Stomach smooth muscle (tissue), 2 donors: ENCODE data around the gene PLA2R1.

Experiments
- H3K27ac ChIP-seq: one replicate; pipeline ENCODE4 v1.7.0; 2013; ENCODE audit warnings: mild to moderate bottlenecking, low read length, inconsistent platforms
- H3K27me3 ChIP-seq, 2 donors: one replicate each; pipeline ENCODE4 v1.7.0; 2013; ENCODE audit warnings: low read length in 2 of 2; ENCODE audit not compliant: insufficient read depth in 2 of 2, control insufficient read depth in 1 of 2
- H3K36me3 ChIP-seq, 2 donors: one replicate each; pipeline ENCODE4 v1.7.0; 2013; ENCODE audit warnings: low read length in 2 of 2; ENCODE audit not compliant: control insufficient read depth in 2 of 2, insufficient read depth in 2 of 2
- H3K4me1 ChIP-seq: one replicate; pipeline ENCODE4 v1.7.0; 2013; ENCODE audit warnings: low read length; ENCODE audit not compliant: control insufficient read depth, insufficient read depth
- H3K4me3 ChIP-seq, 2 donors: one replicate each; pipeline ENCODE4 v1.7.0; 2013; ENCODE audit warnings: low read length in 2 of 2
- H3K9ac ChIP-seq, 2 donors: one replicate each; pipeline ENCODE4 v1.7.0; 2013; ENCODE audit warnings: low read length in 2 of 2, mild to moderate bottlenecking in 1 of 2
- H3K9me3 ChIP-seq, 2 donors: one replicate each; pipeline ENCODE4 v1.7.0; 2013; ENCODE audit warnings: low read length in 2 of 2; ENCODE audit not compliant: control insufficient read depth in 2 of 2
- donor health status: healthy.
- donor health status: Pancreatic carcinoma.

Gene PLA2R1

DNA sequence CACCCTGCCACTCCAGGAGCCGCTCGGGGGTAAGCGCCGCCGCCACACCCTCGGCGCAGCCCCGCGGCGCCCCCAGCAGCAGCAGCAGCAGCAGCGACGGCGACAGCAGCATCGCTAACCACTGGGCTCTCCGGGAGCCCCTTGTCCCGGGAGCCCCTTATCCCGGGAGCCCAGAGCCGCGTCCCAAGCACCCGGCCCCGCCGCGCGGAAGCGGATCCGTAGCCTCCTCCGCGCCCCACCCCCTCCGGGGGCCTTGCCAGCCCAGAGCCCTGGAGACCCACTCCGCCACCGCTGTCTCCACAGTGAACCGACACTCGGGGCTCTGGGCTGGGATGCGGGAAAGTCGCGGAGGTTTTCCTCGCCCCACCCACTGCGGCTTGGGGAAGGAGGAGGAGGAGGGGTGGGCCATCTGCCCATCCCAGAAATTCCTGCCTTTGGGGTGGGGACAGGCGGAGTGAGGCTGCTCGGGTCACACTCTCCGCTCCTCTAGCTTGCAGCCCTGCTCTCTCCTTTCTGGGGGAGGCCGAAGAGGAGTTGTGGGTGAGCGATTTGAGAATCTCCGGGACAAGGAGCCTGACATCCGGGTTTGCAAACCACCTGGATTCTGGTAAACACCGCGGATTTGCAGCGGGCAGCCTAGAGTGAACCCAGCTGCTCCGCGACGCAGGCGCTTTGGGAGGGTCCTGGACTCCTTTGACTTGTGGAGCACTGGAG is at the start of gene PLA2R1:
Gene PLA2R1, minus strand, starts transcription at position 324 of the 714 bp plus-strand sequence. Its CDS starts 212 bp downstream, at position 112.
- Histone ChIP-seq H3K4me1 (peaks cover 8% of the 10 kb centered on the region), H3K4me3 (peak within 1 kb of the TSS; percentile 47 to 84), H3K9me3 (no peaks in the 10 kb centered on the region), H3K36me3 (no peaks in the 10 kb centered on the region), H3K9ac (peak within 1 kb of the TSS; percentile 55 to 63), H3K27me3 (no peaks in the 10 kb centered on the region), H3K27ac (no peak within 1 kb of the TSS)

GRCh38 chr2:160110674-160111239 is 48.3 kb upstream of the PLA2R1 start:
- Histone ChIP-seq H3K27ac (no peak overlapping the region), H3K36me3 (no peaks in the 10 kb centered on the region), H3K9me3 (no peaks in the 10 kb centered on the region), H3K4me1 (no peaks in the 10 kb centered on the region), H3K27me3 (no peaks in the 10 kb centered on the region), H3K4me3 (no peak overlapping the region), H3K9ac (no peak overlapping the region)

DNA sequence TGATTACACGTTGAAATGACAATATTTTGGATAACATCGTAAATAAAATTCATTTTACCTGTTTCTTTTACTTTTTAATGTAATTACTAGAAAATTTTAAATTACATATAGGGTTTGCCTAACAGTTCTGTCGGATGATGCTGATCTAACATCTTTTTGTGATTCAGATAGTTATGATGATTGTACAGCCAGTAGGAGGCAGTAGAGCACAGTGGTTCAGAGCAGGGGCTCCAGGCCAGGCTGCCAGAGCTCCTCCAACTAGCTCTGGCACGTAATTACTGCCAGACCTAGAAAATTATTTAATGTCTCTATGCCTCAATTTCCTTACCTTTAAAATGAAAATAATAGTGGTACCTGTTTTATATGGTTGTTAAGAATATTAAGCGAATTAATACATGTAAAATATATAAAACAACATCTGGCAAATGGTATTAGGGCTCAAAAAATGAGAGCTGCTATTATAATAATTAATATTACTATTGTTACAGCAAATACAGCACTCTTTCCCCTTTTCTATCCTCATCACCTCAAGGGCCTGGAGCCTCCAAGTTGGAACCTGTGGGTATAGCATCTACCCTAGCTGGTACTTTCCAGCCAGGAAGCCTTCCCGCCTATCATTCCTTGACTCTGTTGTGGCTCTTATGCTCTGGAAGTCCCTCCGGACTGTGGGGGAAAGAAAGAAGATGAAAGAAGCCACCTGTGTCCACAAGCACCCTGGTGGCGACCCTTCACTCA is 47.7 kb upstream of the PLA2R1 start:
- Histone ChIP-seq H3K9me3 (no peaks in the 10 kb centered on the region), H3K27me3 (no peaks in the 10 kb centered on the region), H3K27ac (no peak overlapping the region), H3K36me3 (no peaks in the 10 kb centered on the region), H3K4me3 (no peak overlapping the region), H3K9ac (no peak overlapping the region), H3K4me1 (no peaks in the 10 kb centered on the region)

- no peaks in the 10 kb centered on the region for H3K4me1 ChIP-seq
- no peak overlapping the region for H3K4me3 ChIP-seq
- H3K27me3 ChIP-seq, result no peaks in the 10 kb centered on the region
- no peaks in the 10 kb centered on the region for H3K36me3 ChIP-seq
- no peak overlapping the region for H3K27ac ChIP-seq
- H3K9ac ChIP-seq, result no peak overlapping the region
- H3K9me3 ChIP-seq, result no peaks in the 10 kb centered on the region
Measured at GRCh38 chr2:160109243-160109642, 46.8 kb upstream of the PLA2R1 start.

DNA sequence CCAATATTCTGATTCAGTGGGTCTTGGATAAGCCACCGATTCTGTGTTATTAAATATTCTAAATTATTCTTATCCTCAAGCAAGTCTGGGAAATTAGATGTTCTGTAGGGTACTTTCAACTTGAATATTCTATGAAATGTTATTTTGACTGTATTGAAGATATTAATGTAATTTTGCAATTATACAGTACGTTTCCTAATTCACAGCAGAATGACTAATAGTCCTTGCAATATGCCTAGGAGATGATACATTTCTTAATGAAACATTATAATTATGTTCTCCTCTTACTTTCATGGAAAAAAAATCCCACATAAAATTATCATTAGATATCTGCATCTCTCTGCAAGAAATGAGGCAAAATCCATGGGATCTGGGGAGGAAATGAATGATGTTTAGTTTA is 46.2 kb upstream of the PLA2R1 start:
- Histone ChIP-seq H3K9me3 (no peaks in the 10 kb centered on the region), H3K4me1 (no peaks in the 10 kb centered on the region), H3K4me3 (no peak overlapping the region), H3K27me3 (no peaks in the 10 kb centered on the region), H3K27ac (no peak overlapping the region), H3K36me3 (no peaks in the 10 kb centered on the region), H3K9ac (no peak overlapping the region)

DNA sequence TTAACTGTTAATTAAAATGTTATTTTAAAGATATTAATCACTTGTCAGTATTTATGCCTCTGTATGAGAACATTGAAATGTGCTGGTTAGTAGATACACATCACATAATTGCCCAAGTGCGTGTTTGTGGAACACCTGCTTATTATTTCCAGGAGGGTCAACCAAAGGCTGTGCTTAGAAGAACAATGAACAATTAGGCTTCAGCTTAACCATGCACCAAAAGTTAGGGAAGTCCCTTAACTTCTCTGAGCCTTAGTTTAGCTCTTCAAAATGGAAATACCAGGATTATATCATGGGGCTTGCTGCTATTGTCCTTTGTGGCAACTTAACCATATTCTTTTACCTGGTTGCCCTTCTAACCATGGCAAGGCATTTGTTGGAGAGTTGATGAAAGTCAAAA is 43.0 kb upstream of the PLA2R1 start:
- H3K4me1 ChIP-seq, result no peaks in the 10 kb centered on the region
- no peak overlapping the region for H3K4me3 ChIP-seq
- H3K27me3 ChIP-seq, result no peaks in the 10 kb centered on the region
- H3K27ac ChIP-seq, result no peak overlapping the region
- no peaks in the 10 kb centered on the region for H3K36me3 ChIP-seq
- no peak overlapping the region for H3K9ac ChIP-seq
- no peaks in the 10 kb centered on the region for H3K9me3 ChIP-seq

DNA sequence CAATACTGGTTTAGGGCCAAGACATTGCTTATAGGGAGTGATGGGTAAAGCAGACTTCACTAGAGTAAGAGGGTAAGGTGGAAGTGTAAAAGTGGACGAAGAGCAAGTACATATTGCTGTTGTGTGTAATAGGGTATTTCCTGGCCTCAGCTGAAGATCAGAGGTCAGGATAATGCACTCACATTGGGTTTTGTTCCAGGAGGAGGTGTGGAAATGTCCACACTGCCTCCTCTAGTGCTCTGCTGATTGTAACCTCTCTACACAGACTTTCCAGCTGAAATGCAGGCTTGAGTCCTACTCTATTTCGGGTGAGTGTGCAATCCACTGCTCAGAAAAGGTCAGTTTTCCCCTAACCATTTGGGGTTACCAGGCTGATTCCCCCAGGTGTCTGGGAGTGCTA is 41.7 kb upstream of the PLA2R1 start:
- Histone ChIP-seq H3K4me3 (no peak overlapping the region), H3K4me1 (no peaks in the 10 kb centered on the region), H3K27ac (no peak overlapping the region), H3K27me3 (no peaks in the 10 kb centered on the region), H3K9ac (no peak overlapping the region), H3K9me3 (no peaks in the 10 kb centered on the region), H3K36me3 (no peaks in the 10 kb centered on the region)

GRCh38 chr2:160097326-160097725 is 34.9 kb upstream of the PLA2R1 start:
- Histone ChIP-seq H3K36me3 (no peaks in the 10 kb centered on the region), H3K9me3 (peaks cover 5 to 13% of the 10 kb centered on the region in 2 donors), H3K4me3 (no peak overlapping the region), H3K4me1 (no peaks in the 10 kb centered on the region), H3K27ac (no peak overlapping the region), H3K9ac (no peak overlapping the region), H3K27me3 (no peaks in the 10 kb centered on the region)

- Histone ChIP-seq H3K36me3 (no peaks in the 10 kb centered on the region), H3K27ac (no peak overlapping the region), H3K4me3 (no peak overlapping the region), H3K4me1 (no peaks in the 10 kb centered on the region), H3K27me3 (no peaks in the 10 kb centered on the region), H3K9me3 (peaks cover 5 to 14% of the 10 kb centered on the region in 2 donors), H3K9ac (no peak overlapping the region)
Measured at GRCh38 chr2:160096409-160096808, 34.0 kb upstream of the PLA2R1 start.

DNA sequence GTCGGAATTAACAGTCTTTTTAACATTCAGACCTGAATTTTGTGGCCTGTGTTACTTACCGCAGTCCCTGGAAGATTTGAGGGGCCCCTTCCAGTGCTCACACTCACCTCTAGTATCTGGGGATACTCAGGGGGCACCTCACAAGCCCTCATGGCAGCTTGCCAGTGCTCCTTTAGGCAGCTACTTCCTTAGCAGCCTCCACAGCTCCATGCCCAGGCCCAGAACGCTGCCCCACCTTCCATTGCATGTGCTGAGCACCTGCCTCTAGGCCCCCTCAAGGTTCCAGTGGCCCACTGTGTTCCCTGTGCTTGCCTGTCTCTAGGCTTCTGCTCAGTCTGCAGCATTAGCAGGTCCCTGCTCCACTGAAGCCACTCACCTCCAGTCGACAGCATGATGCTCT is 30.0 kb upstream of the PLA2R1 start:
- H3K27ac ChIP-seq, result no peak overlapping the region
- no peaks in the 10 kb centered on the region for H3K4me1 ChIP-seq
- peaks cover 26 to 34% of the 10 kb centered on the region in 2 donors for H3K9me3 ChIP-seq
- no peaks in the 10 kb centered on the region for H3K27me3 ChIP-seq
- H3K9ac ChIP-seq, result no peak overlapping the region
- H3K4me3 ChIP-seq, result no peak overlapping the region
- no peaks in the 10 kb centered on the region for H3K36me3 ChIP-seq

DNA sequence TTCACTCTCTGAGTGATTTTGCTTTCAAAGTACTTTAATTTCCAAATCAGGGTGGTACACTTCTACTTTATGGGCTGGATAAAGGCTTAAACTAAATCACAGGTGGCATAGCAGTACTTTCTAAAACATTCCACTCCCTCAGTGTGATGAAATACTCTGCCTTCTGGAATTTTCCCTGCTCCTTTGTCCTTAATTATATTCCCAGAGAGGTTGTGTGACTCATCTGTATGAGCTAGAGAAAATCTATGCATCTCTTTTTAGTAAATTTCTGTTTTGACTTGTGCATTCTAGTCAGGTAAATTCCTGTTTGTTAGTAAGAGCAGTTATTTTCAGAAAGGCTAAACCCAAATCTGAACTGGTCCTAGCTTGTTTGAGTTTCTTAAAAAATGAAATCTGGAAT is 29.0 kb upstream of the PLA2R1 start:
- Histone ChIP-seq H3K27ac (no peak overlapping the region), H3K4me1 (no peaks in the 10 kb centered on the region), H3K4me3 (no peak overlapping the region), H3K9me3 (peaks cover 31 to 39% of the 10 kb centered on the region in 2 donors), H3K27me3 (no peaks in the 10 kb centered on the region), H3K9ac (no peak overlapping the region), H3K36me3 (no peaks in the 10 kb centered on the region)
